Measurements from ENCODE around the gene PHYKPL.

DNA sequence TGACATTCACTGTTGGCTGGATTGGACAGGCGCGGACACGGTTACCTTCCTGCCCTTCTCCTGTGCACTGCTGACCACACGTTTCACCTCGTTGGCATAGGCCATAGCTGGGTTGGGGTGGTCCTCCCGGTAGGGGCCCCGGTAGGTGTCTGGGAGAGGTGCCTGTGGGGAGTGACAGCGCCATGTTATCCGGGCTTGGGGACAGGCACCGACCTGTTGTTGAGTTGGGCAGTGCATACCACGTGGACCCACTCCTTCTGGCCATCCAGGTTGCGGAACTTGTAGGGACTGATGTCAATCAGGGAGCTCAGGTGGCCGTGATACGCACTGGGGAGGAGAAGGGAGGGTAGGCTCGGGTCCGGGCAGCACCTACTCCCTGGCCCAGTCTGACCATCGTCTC is 8.2 kb downstream of the PHYKPL start:
- TF ChIP-seq, protein P1, sequence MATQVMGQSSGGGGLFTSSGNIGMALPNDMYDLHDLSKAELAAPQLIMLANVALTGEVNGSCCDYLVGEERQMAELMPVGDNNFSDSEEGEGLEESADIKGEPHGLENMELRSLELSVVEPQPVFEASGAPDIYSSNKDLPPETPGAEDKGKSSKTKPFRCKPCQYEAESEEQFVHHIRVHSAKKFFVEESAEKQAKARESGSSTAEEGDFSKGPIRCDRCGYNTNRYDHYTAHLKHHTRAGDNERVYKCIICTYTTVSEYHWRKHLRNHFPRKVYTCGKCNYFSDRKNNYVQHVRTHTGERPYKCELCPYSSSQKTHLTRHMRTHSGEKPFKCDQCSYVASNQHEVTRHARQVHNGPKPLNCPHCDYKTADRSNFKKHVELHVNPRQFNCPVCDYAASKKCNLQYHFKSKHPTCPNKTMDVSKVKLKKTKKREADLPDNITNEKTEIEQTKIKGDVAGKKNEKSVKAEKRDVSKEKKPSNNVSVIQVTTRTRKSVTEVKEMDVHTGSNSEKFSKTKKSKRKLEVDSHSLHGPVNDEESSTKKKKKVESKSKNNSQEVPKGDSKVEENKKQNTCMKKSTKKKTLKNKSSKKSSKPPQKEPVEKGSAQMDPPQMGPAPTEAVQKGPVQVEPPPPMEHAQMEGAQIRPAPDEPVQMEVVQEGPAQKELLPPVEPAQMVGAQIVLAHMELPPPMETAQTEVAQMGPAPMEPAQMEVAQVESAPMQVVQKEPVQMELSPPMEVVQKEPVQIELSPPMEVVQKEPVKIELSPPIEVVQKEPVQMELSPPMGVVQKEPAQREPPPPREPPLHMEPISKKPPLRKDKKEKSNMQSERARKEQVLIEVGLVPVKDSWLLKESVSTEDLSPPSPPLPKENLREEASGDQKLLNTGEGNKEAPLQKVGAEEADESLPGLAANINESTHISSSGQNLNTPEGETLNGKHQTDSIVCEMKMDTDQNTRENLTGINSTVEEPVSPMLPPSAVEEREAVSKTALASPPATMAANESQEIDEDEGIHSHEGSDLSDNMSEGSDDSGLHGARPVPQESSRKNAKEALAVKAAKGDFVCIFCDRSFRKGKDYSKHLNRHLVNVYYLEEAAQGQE (IDR thresholded peaks at IDR 0.05; ENCODE audit: insufficient read depth in 1 of 2, low read depth in 2 of 2, low read length in 2 of 2) = no peak
- no peak for TF ChIP-seq POLR2AphosphoS5 (IDR thresholded peaks at IDR 0.05; ENCODE audit: low read depth, low read length)
- TF ChIP-seq SIN3A (IDR thresholded peaks at IDR 0.05; ENCODE audit: borderline replicate concordance, insufficient read depth, low read length) = no peak
- no peak for TF ChIP-seq FOXP2 (optimal IDR thresholded peaks at IDR 0.05; ENCODE audit: borderline replicate concordance, extremely low read depth, extremely low read length, insufficient read depth)
- TF ChIP-seq TAF1 (IDR thresholded peaks at IDR 0.05; ENCODE audit: borderline replicate concordance, insufficient read depth, low read length) = no peak

Measured in PFSK-1 (cell line).